IMR-90 (cell line): Measurements from ENCODE around the gene TUBB2B. TPM values are rescaled to one million over a fixed set of nuclear protein-coding genes. Genes with fewer than 3 reads are reported as not detected.

ENCODE experiments used
- ATAC-seq: fragments of 200-7000 bp; cut with Tn5 transposase; 2 replicates; pipeline ENCODE4 v1.9.1; 2020; ENCODE audit warnings: low read depth, mild to moderate bottlenecking, moderate library complexity
- BruUV-seq: library from RNA; stranded (reverse); fragments of 400-500 nt; replicated peaks from 2 replicates; lab custom pipeline; 2021; lab: Mats Ljungman, UMichigan
- CTCF ChIA-PET: fragments of 300-600 bp; formaldehyde crosslinking; extraction: SDS; loops from one replicate; lab custom pipeline; 2021; ENCODE audit warnings: antibody characterized with exemption; lab: Yijun Ruan, JAX
- POLR2A ChIA-PET: fragments of 300-600 bp; sonication (Branson Sonifier 250); formaldehyde crosslinking; loops from one replicate; lab custom pipeline; 2022; ENCODE audit warnings: antibody characterized with exemption; ENCODE audit not compliant: unreplicated experiment; lab: Charles Lee
- DNase-seq: peaks from one replicate; pipeline ENCODE4 v3.0.0; 2013
- H2AFZ ChIP-seq: replicated peaks from 2 replicates; pipeline ENCODE3; 2013; ENCODE audit warnings: low read length, mild to moderate bottlenecking; ENCODE audit not compliant: poor library complexity
- H2AK5ac ChIP-seq: 2 replicates; pipeline ENCODE4 v1.6.1; 2013; ENCODE audit warnings: low read depth, low read length, inconsistent platforms
- H2AK9ac ChIP-seq: replicated peaks from 2 replicates; pipeline ENCODE3; 2013; ENCODE audit warnings: mild to moderate bottlenecking, low read depth, low read length, moderate library complexity; ENCODE audit not compliant: poor library complexity
- H2BK120ac ChIP-seq: 2 replicates; pipeline ENCODE4 v1.6.1; 2013; ENCODE audit warnings: low read depth, low read length, inconsistent platforms
- H2BK15ac ChIP-seq: 3 replicates; pipeline ENCODE4 v1.6.1; 2013; ENCODE audit warnings: low read depth, low read length, inconsistent platforms
- H2BK20ac ChIP-seq: 2 replicates; pipeline ENCODE4 v1.6.1; 2013; ENCODE audit warnings: low read depth, mild to moderate bottlenecking, inconsistent platforms, low read length, moderate library complexity
- H2BK5ac ChIP-seq: 2 replicates; pipeline ENCODE4 v1.6.1; 2013; ENCODE audit warnings: mild to moderate bottlenecking, low read depth, low read length, inconsistent platforms; ENCODE audit not compliant: poor library complexity, severe bottlenecking
- H3K14ac ChIP-seq: replicated peaks from 2 replicates; pipeline ENCODE4 v1.6.1; 2013; ENCODE audit warnings: low read depth, low read length, inconsistent platforms
- H3K18ac ChIP-seq: 2 replicates; pipeline ENCODE4 v1.6.1; 2013; ENCODE audit warnings: low read depth, low read length, control low read depth
- H3K23ac ChIP-seq: 2 replicates; pipeline ENCODE4 v1.6.1; 2013; ENCODE audit warnings: low read depth, low read length, inconsistent platforms
- H3K27ac ChIP-seq: 2 replicates; pipeline ENCODE4 v1.5.1; 2013; ENCODE audit warnings: mild to moderate bottlenecking, control low read depth, low read length; ENCODE audit not compliant: insufficient read depth
- H3K27me3 ChIP-seq: 2 replicates; pipeline ENCODE4 v1.6.1; 2013; ENCODE audit warnings: low read length; ENCODE audit not compliant: control insufficient read depth, insufficient read depth
- H3K36me3 ChIP-seq: 2 replicates; pipeline ENCODE4 v1.6.1; 2013; ENCODE audit warnings: low read length, mixed read lengths; ENCODE audit not compliant: control insufficient read depth, insufficient read depth
- H3K4ac ChIP-seq: 2 replicates; pipeline ENCODE4 v1.6.1; 2013; ENCODE audit warnings: low read depth, low read length, inconsistent platforms
- H3K4me1 ChIP-seq: 2 replicates; pipeline ENCODE4 v1.6.1; 2013; ENCODE audit warnings: low read length, mixed read lengths; ENCODE audit not compliant: control insufficient read depth, insufficient read depth
- H3K4me2 ChIP-seq: 2 replicates; pipeline ENCODE4 v1.6.1; 2013; ENCODE audit warnings: low read depth, mild to moderate bottlenecking, control low read depth, low read length, moderate library complexity
- H3K4me3 ChIP-seq: 2 replicates; pipeline ENCODE4 v1.5.1; 2013; ENCODE audit warnings: low read depth, mild to moderate bottlenecking, control low read depth, low read length, moderate library complexity; ENCODE audit not compliant: insufficient read depth
- H3K56ac ChIP-seq: 2 replicates; pipeline ENCODE4 v1.6.1; 2013; ENCODE audit warnings: low read length, inconsistent platforms; ENCODE audit not compliant: insufficient read depth; ENCODE audit errors: extremely low read depth
- H3K79me1 ChIP-seq, 2 experiments: 2 replicates each; pipeline ENCODE4 v1.6.1; 2013; ENCODE audit warnings: low read length in 2 of 2, inconsistent platforms in 1 of 2, low read depth in 1 of 2
- H3K9ac ChIP-seq: 2 replicates; pipeline ENCODE4 v1.6.1; 2013; ENCODE audit warnings: low read depth, low read length, control low read depth
- H3K9me1 ChIP-seq: 2 replicates; pipeline ENCODE4 v1.6.1; 2013; ENCODE audit warnings: low read length, inconsistent platforms; ENCODE audit not compliant: insufficient read depth
- H3K9me3 ChIP-seq: 2 replicates; pipeline ENCODE4 v1.6.1; 2013; ENCODE audit warnings: low read length; ENCODE audit not compliant: control insufficient read depth, insufficient read depth
- H4K20me1 ChIP-seq: 2 replicates; pipeline ENCODE4 v1.6.1; 2013; ENCODE audit warnings: low read length, inconsistent platforms; ENCODE audit not compliant: insufficient read depth
- H4K5ac ChIP-seq: 2 replicates; pipeline ENCODE4 v1.6.1; 2013; ENCODE audit warnings: mild to moderate bottlenecking, low read depth, low read length, control low read depth
- H4K8ac ChIP-seq, 2 experiments: 2 replicates each; pipeline ENCODE4 v1.6.1; 2013; ENCODE audit warnings: low read depth in 2 of 2, low read length in 2 of 2, control low read depth in 1 of 2, inconsistent platforms in 1 of 2
- H4K91ac ChIP-seq: 2 replicates; pipeline ENCODE4 v1.6.1; 2013; ENCODE audit warnings: low read depth, low read length, inconsistent platforms; ENCODE audit not compliant: insufficient read depth
- CTCF ChIP-seq: conservative IDR thresholded peaks from 2 replicates; pipeline ENCODE4 v1.5.1; 2012; ENCODE audit warnings: mild to moderate bottlenecking, low read depth, low read length, improper control_type of control experiment
- MAFK ChIP-seq: IDR thresholded peaks from 2 replicates; pipeline ENCODE4 v1.6.1; 2012; ENCODE audit warnings: low read depth, low read length, improper control_type of control experiment
- MAZ ChIP-seq: IDR thresholded peaks from 2 replicates; pipeline ENCODE4 v1.6.1; 2012; ENCODE audit warnings: low read depth, mild to moderate bottlenecking, low read length, improper control_type of control experiment, moderate library complexity, borderline replicate concordance
- POLR2A ChIP-seq: IDR thresholded peaks from 2 replicates; pipeline ENCODE4 v1.6.1; 2012; ENCODE audit warnings: mild to moderate bottlenecking, low read depth, low read length
- RCOR1 ChIP-seq: IDR thresholded peaks from 2 replicates; pipeline ENCODE4 v1.6.1; 2012; ENCODE audit warnings: mild to moderate bottlenecking, low read length, improper control_type of control experiment; ENCODE audit not compliant: insufficient replicate concordance
- USF2 ChIP-seq: fragments of 150-350 bp; IDR thresholded peaks from 2 replicates; pipeline ENCODE4 v1.6.1; 2017; ENCODE audit warnings: mild to moderate bottlenecking, antibody characterized with exemption, low read length, low read depth
- WGBS, 2 experiments: methylation state at CpG; one replicate each; pipeline versions ENCODE4 v1.1.5 to v1.1.7; 2013; ENCODE audit warnings: missing lambda C conversion rate in 2 of 2; ENCODE audit not compliant: insufficient read length in 1 of 2; ENCODE audit errors: extremely low coverage in 2 of 2; 5-methylcytosine and 5-hydroxymethylcytosine counted together
- dilution Hi-C: fragments of 300-500 bp; cut with HindIII; formaldehyde crosslinking; loops from one replicate; pipeline ENCODE4 v1.14.3; 2018; ENCODE audit warnings: low sequenced_read_pairs; ENCODE audit not compliant: unreplicated experiment
- in situ Hi-C: fragments of 300-500 bp; cut with MboI; formaldehyde crosslinking; loops from 3 replicates; pipeline ENCODE4 v1.14.3; 2019; ENCODE audit warnings: low sequenced_read_pairs, inconsistent platforms, mixed read lengths
- intact Hi-C: fragments of 100-400 bp; cut with micrococcal nuclease; formaldehyde crosslinking; loops from 2 replicates; pipeline ENCODE4 v1.10.0; 2022
- polyA plus RNA-seq, 3 experiments: library from polyadenylated mRNA; depleted of rRNA; stranded (reverse); fragments of >200 nt; gene quantifications; 2 replicates each; pipeline ENCODE4 v1.2.3, GENCODE V29; 2012; ENCODE audit warnings: low replicate concordance in 1 of 3
- total RNA-seq: library from RNA; depleted of rRNA; stranded (reverse); fragments of >200 nt; gene quantifications from 2 replicates; pipeline ENCODE4 v1.2.3, GENCODE V29; 2012

TUBB2B gene
- total and polyA plus RNA-seq, 2 of the 4 experiments (the other 2 are of a cell fraction), result 13.6 to 21.1 TPM

DNA sequence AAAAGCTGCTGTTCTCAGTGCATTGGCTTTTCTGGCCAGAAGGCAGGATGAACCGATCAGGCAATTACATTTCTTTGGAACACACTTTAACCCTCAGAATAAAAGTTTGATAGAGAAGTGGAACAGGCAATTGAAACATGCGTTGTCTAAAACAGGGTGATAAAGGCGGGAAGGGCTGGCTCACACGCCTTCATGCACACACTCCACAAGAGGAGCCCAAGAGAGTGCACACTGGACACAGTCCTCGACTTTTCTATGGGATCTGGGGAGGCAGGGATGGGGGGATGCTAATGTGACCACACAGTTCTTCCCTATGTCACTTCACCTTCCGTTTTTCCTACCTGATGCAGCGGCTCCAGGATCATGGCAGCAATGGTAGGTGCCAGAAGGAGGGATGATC, 39.2 kb downstream of the TUBB2B start:
- Histone ChIP-seq H3K9me1 (no peaks in the 10 kb centered on the region), H3K36me3 (no peaks in the 10 kb centered on the region), H3K4me3 (no peak overlapping the region), H3K14ac (no peak overlapping the region), H4K91ac (no peak overlapping the region), H2BK120ac (no peak overlapping the region), H3K18ac (no peak overlapping the region), H2AFZ (no peak overlapping the region), H3K79me1 (no peaks in the 10 kb centered on the region), H3K9me3 (peaks cover 5% of the 10 kb centered on the region), H2BK20ac (no peak overlapping the region), H3K23ac (no peak overlapping the region; the same call in 1 of the 2 replicates), H3K4me2 (no peak overlapping the region), H3K27me3 (peaks cover 36% of the 10 kb centered on the region), H3K9ac (no peak overlapping the region), H2BK5ac (no peak overlapping the region), H3K27ac (no peak overlapping the region), H3K56ac (no peak overlapping the region), H2BK15ac (no peak overlapping the region), H4K20me1 (no peaks in the 10 kb centered on the region), H2AK5ac (no peak overlapping the region), H4K5ac (no peak overlapping the region), H2AK9ac (no peak overlapping the region), H3K4me1 (no peaks in the 10 kb centered on the region), H3K4ac (no peak overlapping the region), H4K8ac (no peak overlapping the region)
- ChIA-PET POLR2A (no interaction called here), CTCF (no interaction called here)
- no peak for ATAC-seq
- DNase-seq, result no peak
- intact Hi-C loops (no loop called here), dilution Hi-C loops (no loop called here), in situ Hi-C loops (no loop called here)
- whole genome bisulfite sequencing, 2 experiments, result no CpG with 5 or more reads among the region's 7 CpGs
- no TSS peak for BruUV-seq
- no peak for TF ChIP-seq POLR2A
- no peak for TF ChIP-seq RCOR1
- TF ChIP-seq USF2, result no peak
- TF ChIP-seq MAZ, result no peak
- TF ChIP-seq CTCF, result no peak
- no peak for TF ChIP-seq MAFK
